Common myeloid progenitor, CD34-positive (primary cell): ENCODE measurements around the gene CCZ1. TPM values are rescaled to one million over a fixed set of nuclear protein-coding genes. Genes with fewer than 3 reads are reported as not detected.
"Not testable (repeated sequence)": the region's sequence is repeated elsewhere in the genome, so short reads cannot be mapped to it uniquely, and the experiment has no call there.

Experiments used
- CTCF ChIA-PET: fragments of 350-600 bp; sonication (Branson Sonifier 250); formaldehyde crosslinking; loops from one replicate; lab custom pipeline; 2021; ENCODE audit warnings: antibody characterized with exemption; lab: Charles Lee
- POLR2A ChIA-PET: fragments of 350-600 bp; sonication (Branson Sonifier 250); formaldehyde crosslinking; loops from one replicate; lab custom pipeline; 2021; ENCODE audit warnings: antibody characterized with exemption; lab: Charles Lee
- DNase-seq, 3 donors: peaks; one replicate each; pipeline versions ENCODE4 v3.0.0 to v3.0.0-alpha.2; 2013
- H3K27ac ChIP-seq, 2 experiments: 1 replicate in 1 of 2; 2 replicates in 1 of 2; pipeline ENCODE4 v1.7.0; 2013; ENCODE audit warnings: inconsistent platforms in 2 of 2, low read length in 2 of 2, mild to moderate bottlenecking in 2 of 2, low read depth in 1 of 2, moderate library complexity in 1 of 2; ENCODE audit not compliant: severe bottlenecking in 2 of 2, insufficient read depth in 1 of 2, poor library complexity in 1 of 2
- H3K27me3 ChIP-seq, 5 experiments: replicated peaks in 2 of 5; 1 replicate in 3 of 5; 2 replicates in 2 of 5; pipeline versions ENCODE4 v1.6.1 to v1.7.0; 2013; ENCODE audit warnings: low read length in 4 of 5, mild to moderate bottlenecking in 2 of 5, moderate library complexity in 2 of 5, inconsistent platforms in 1 of 5; ENCODE audit not compliant: insufficient read depth in 5 of 5, control insufficient read depth in 4 of 5
- H3K36me3 ChIP-seq, 4 experiments: 1 replicate in 2 of 4; 2 replicates in 2 of 4; pipeline versions ENCODE4 v1.6.1 to v1.7.0; 2013; ENCODE audit warnings: low read length in 3 of 4, control low read depth in 1 of 4, mild to moderate bottlenecking in 1 of 4; ENCODE audit not compliant: control insufficient read depth in 4 of 4, insufficient read depth in 4 of 4
- H3K4me1 ChIP-seq, 4 experiments: 1 replicate in 3 of 4; 2 replicates in 1 of 4; pipeline versions ENCODE4 v1.6.1 to v1.7.1; 2013; ENCODE audit warnings: low read length in 3 of 4, mild to moderate bottlenecking in 3 of 4, control low read depth in 1 of 4, inconsistent platforms in 1 of 4, moderate library complexity in 1 of 4; ENCODE audit not compliant: control insufficient read depth in 4 of 4, insufficient read depth in 4 of 4; ENCODE audit errors: control extremely low read depth in 1 of 4
- H3K4me3 ChIP-seq, 7 experiments: 1 replicate in 4 of 7; 2 replicates in 3 of 7; pipeline versions ENCODE4 v1.5.1 to v1.7.0; 2013; ENCODE audit warnings: mild to moderate bottlenecking in 7 of 7, low read length in 6 of 7, moderate library complexity in 6 of 7, inconsistent platforms in 2 of 7, low read depth in 2 of 7, control low read depth in 1 of 7; ENCODE audit not compliant: insufficient read depth in 4 of 7, control insufficient read depth in 1 of 7; ENCODE audit errors: extremely low read depth in 1 of 7
- H3K9me3 ChIP-seq, 5 experiments: 1 replicate in 4 of 5; 2 replicates in 1 of 5; pipeline versions ENCODE4 v1.6.1 to v1.7.1; 2013; ENCODE audit warnings: low read length in 4 of 5, mild to moderate bottlenecking in 2 of 5, inconsistent platforms in 1 of 5, low read depth in 1 of 5, moderate library complexity in 1 of 5; ENCODE audit not compliant: control insufficient read depth in 4 of 5, insufficient read depth in 2 of 5; ENCODE audit errors: control extremely low read depth in 1 of 5
- whole genome bisulfite sequencing: methylation state at CpG from one replicate; pipeline ENCODE4 v1.1.5; 2013; ENCODE audit not compliant: insufficient coverage; 5-methylcytosine and 5-hydroxymethylcytosine counted together
- polyA plus RNA-seq: library from polyadenylated mRNA; unstranded; fragments of 120-200 nt; gene quantifications from one replicate; pipeline ENCODE4 v1.2.1, GENCODE V29; 2013

The CCZ1 gene
- polyA plus RNA-seq = 56.3 TPM

DNA sequence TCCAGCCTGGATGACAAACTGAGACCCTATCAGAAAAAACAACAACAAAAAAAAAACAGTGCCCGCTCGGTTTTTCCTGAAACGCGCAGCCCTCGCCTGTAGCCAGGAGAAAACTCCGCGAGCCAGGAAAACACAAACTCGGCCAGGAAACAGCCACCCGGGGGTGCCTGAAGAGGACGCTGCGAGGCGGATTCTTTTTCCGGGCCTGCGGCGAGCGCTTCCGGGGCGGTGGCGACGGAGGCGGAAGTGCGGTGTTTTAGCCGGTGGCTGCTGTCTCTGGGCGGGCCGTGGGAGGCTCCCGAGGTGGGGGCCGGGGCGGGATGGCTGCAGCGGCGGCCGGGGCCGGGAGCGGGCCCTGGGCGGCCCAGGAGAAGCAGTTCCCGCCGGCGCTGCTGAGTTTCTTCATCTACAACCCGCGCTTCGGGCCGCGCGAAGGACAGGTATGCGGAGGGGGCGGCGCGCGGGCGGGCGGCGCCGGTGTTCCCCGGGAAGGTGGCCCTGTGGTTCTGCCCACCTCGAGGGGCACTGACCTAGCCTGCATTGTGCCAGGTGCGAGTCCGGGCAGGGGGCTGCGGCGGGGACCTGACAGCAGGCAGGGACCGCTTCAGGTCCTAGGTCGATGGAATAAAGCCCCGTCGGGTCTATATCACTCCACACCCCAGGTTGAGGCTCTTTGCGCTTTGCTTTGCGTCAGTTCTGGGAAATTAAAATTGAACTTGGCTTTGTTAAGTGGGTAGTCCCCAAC lies at the start of gene CCZ1:
CCZ1 (plus strand) TSS at position 254 of the 745 bp plus-strand sequence; CDS start at position 321, 67 bp downstream.
- H3K4me3 ChIP-seq = peak within 1 kb of the TSS; percentile 39 to 67 (median 55)
- peak; percentile 41 to 71 (median 66) for DNase-seq
- WGBS = 0% methylated on average over 8 of the region's 64 CpGs
- H3K27me3 ChIP-seq, H3K9me3 ChIP-seq, H3K36me3 ChIP-seq, CTCF ChIA-PET, H3K27ac ChIP-seq, H3K4me1 ChIP-seq: not testable (repeated sequence)
- POLR2A ChIA-PET = interaction anchor here (0.6 kb wide), 1 partner anchor 84 kb away, joined by 3 read pairs; no protein-coding TSS in a partner anchor

DNA sequence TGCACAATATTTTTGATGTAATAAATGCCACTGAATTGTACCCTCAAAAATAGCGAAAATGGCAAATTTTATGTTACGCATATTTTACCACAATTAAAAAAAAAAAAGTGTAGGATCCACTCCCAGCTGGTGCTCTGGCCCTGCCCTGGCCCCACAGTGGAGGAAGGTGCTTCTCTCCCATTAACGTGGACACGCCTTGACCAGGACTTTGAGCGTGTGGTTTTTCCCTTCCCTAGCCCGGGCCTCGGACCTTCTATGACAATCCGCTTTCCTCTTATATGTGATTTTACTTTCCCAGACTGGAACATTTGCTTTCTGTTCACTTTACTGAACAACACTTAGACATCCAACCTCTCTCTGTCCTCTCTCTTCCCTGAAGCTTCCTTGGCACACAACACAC lies 47.6 kb upstream of the CCZ1 start:
- WGBS = 99% methylated on average over 8 of the region's 8 CpGs
- CTCF ChIA-PET = no interaction called here
- Histone ChIP-seq H3K4me3 (no peak overlapping the region), H3K27ac (no peak overlapping the region), H3K27me3 (no peaks in the 10 kb centered on the region), H3K9me3 (no peaks in the 10 kb centered on the region), H3K4me1 (no peaks in the 10 kb centered on the region), H3K36me3 (peaks cover 0 to 4% (median 0%) of the 10 kb centered on the region in 4 experiments)
- POLR2A ChIA-PET = no interaction called here
- DNase-seq = no peak

DNA sequence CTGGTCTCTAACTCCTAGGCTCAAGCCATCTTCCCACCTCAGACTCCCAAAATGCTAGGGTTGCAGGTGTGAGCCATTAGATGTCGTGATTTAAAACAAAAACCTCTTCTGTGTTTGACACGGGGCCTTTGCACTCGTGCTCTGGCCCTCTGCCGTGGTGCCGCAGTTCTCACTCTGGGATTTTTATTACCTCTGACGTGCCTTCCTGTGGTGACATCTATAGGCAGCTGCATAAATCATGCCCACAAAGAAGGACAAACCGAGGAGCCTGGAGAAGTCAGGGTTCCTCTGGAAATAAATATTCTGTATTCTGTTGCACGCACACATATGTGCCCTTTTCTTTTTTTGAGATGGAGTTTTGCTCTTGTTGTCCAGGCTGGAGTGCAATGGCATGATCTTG lies 43.8 kb upstream of the CCZ1 start:
- Histone ChIP-seq H3K9me3 (no peaks in the 10 kb centered on the region), H3K36me3 (peaks cover 0 to 2% (median 0%) of the 10 kb centered on the region in 4 experiments), H3K27ac (no peak overlapping the region), H3K27me3 (no peaks in the 10 kb centered on the region), H3K4me3 (no peak overlapping the region), H3K4me1 (no peaks in the 10 kb centered on the region)
- POLR2A ChIA-PET = no interaction called here
- CTCF ChIA-PET = interaction anchor here (2.6 kb wide), 1 partner anchor 13 kb away, joined by 16 read pairs; no protein-coding TSS in a partner anchor
- no peak for DNase-seq
- WGBS = 84% methylated on average over 8 of the region's 8 CpGs

DNA sequence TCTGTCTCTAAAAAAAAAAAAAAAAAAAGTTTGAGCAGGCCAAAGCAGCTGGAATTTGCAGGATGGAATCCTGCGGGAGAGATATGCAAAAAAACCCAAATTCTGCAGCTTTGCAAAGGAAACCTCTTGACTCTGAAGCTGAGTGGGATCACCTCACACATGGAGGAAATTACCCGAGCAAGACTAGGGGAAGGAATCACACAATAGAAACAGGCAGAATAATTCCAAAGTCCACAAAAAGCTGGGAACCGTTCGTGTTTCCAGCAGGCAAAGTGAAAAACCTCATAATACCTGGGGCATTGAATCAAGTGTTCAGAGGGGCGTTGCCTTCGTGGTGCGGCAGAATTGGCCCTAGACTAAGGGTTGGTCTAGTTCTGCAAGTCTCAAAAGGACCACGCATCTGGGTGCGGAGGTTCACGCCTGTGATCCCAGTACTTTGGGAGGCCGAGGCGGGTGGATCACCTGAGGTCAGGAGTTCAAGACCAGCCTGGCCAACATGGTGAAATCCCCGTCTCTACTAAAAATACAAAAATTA lies 41.4 kb upstream of the CCZ1 start:
- not testable (repeated sequence) for DNase-seq, H3K27ac ChIP-seq, H3K4me1 ChIP-seq, H3K36me3 ChIP-seq, H3K27me3 ChIP-seq, H3K9me3 ChIP-seq, H3K4me3 ChIP-seq
- ChIA-PET POLR2A (interaction anchor here (1.2 kb wide), 1 partner anchor 8 kb away, joined by 3 read pairs; no protein-coding TSS in a partner anchor), CTCF (interaction anchor here (1.2 to 2.6 kb wide), 6 partner anchors 11 to 466 kb away, joined by 3 to 16 read pairs (median 5); no protein-coding TSS in a partner anchor)
- WGBS = 92% methylated on average over 10 of the region's 13 CpGs

DNA sequence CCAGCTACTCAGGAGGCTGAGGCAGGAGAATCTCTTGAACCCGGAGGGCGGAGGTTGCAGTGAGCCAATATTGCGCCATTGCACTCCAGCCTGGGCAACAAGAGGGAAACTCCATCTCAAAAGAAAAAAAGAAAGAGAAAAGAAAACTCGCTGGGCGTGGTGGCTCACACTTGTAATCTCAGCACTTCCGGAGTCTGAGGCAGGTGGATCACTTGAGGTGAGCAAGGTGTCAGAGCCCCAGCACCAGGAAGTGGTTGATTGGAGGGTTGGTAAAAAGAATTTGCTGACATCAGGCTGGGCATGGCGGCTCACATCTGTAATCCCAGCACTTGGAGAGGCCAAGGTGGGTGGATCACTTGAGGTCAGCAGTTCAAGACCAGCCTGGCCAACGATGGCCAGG lies 40.0 kb upstream of the CCZ1 start:
- H3K4me3 ChIP-seq, H3K27ac ChIP-seq, POLR2A ChIA-PET, DNase-seq, H3K4me1 ChIP-seq, H3K27me3 ChIP-seq, H3K36me3 ChIP-seq, H3K9me3 ChIP-seq: not testable (repeated sequence)
- WGBS = 100% methylated on average over 4 of the region's 8 CpGs
- CTCF ChIA-PET = interaction anchor here (1.4 kb wide), 1 partner anchor 10 kb away, joined by 4 read pairs; no protein-coding TSS in a partner anchor

DNA sequence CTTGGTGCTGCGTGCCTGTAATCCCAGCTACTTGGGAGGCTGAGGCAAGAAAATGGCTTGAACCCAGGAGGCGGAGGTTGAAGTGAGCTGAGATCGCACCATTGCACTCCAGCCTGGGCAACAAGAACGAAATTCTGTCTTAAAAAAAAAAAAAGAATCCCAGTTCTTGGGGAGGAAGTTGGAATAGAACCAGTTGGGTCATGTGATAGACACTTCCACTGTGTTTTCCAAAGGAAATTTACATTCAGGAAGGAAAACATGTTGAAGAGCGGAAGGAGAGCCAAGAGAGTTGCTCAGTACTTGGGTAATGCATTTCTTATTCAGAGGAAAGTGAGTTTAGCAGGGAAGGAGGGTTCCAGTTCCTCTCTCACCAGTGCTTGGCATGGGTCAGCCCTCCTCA lies 37.3 kb upstream of the CCZ1 start:
- H3K27me3 ChIP-seq, H3K9me3 ChIP-seq, H3K27ac ChIP-seq, POLR2A ChIA-PET, H3K4me1 ChIP-seq, CTCF ChIA-PET, DNase-seq, H3K4me3 ChIP-seq, H3K36me3 ChIP-seq: not testable (repeated sequence)
- 95% methylated on average over 3 of the region's 5 CpGs for WGBS

DNA sequence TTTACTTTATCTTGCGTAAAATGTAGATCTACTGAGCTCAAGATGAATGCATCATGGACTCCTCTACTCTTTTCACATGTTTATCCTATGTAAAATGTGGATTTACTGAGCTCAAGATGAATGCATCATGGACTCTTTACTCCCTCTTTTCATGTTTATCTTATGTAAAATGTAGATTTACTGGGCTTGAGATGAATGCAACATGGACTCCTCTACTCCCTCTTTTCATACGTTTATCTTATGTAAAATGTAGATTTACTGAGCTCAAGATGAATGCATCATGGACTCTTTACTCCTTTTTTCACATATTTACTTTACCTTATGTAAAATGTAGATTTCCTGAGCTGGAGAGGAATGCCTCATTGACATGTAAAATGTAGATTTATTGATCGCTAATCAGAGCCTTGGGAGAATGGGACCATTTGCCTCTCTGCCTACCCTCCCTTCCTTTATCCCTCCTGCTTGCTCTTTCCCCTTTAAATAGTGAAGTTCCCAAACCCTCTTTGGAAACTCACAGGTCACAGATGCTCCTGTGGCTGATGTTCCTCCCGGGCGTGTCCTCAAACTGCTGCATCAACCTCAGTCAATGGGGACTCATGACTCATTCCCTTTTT lies 35.7 kb upstream of the CCZ1 start:
- POLR2A ChIA-PET, CTCF ChIA-PET: not testable (repeated sequence)

More for the DNA sequence above, 35.7 kb upstream of the CCZ1 start:
- H3K27me3 ChIP-seq, H3K27ac ChIP-seq, H3K4me3 ChIP-seq, H3K4me1 ChIP-seq, H3K9me3 ChIP-seq, DNase-seq, H3K36me3 ChIP-seq: not testable (repeated sequence)
- no CpG with 5 or more reads among the region's 5 CpGs for WGBS
